GM18498 (cell line): ENCODE results near the gene AHI1.

Experiments
- ATAC-seq: cut with Tn5 transposase; IDR thresholded peaks from one replicate; pipeline ENCODE4 v1.9.1; 2021; ENCODE audit warnings: mild to moderate bottlenecking, moderate library complexity; ENCODE audit not compliant: unreplicated experiment

AHI1 gene

GRCh38 chr6:135305684-135306083 lies 191.9 kb downstream of the AHI1 start:
- no peak for ATAC-seq

- no peak for ATAC-seq
These were observed 192.7 kb downstream of the AHI1 start for GRCh38 chr6:135304883-135305282.

- ATAC-seq, result no peak
These were observed 196.2 kb downstream of the AHI1 start for GRCh38 chr6:135301304-135301703.

GRCh38 chr6:135300576-135300975 lies 197.0 kb downstream of the AHI1 start:
- ATAC-seq, result no peak

- no peak for ATAC-seq
These were observed 198.3 kb downstream of the AHI1 start for GRCh38 chr6:135299256-135299655.

- ATAC-seq, result no peak
These were observed 199.1 kb downstream of the AHI1 start for GRCh38 chr6:135298455-135298854.

- no peak for ATAC-seq
These were observed 200.8 kb downstream of the AHI1 start for GRCh38 chr6:135296715-135297114.

- no peak for ATAC-seq
These were observed 202.5 kb downstream of the AHI1 start for GRCh38 chr6:135295085-135295484.

- ATAC-seq, result no peak
These were observed 206.1 kb downstream of the AHI1 start for GRCh38 chr6:135291288-135292076.

GRCh38 chr6:135289816-135290215 lies 207.7 kb downstream of the AHI1 start:
- no peak for ATAC-seq

GRCh38 chr6:135286962-135287538 lies 210.5 kb downstream of the AHI1 start:
- no peak for ATAC-seq

- no peak for ATAC-seq
These were observed 212.4 kb downstream of the AHI1 start for GRCh38 chr6:135285165-135285564.

- ATAC-seq, result no peak
These were observed 213.6 kb downstream of the AHI1 start for GRCh38 chr6:135283926-135284325.

- ATAC-seq, result no peak
These were observed 215.1 kb downstream of the AHI1 start for GRCh38 chr6:135282395-135282794.

GRCh38 chr6:135281964-135282363 lies 215.6 kb downstream of the AHI1 start:
- no peak for ATAC-seq

- ATAC-seq, result no peak
These were observed 216.3 kb downstream of the AHI1 start for GRCh38 chr6:135281227-135281626.

- no peak for ATAC-seq
These were observed 217.0 kb downstream of the AHI1 start for GRCh38 chr6:135280375-135281136.

- ATAC-seq, result no peak
These were observed 220.1 kb downstream of the AHI1 start for GRCh38 chr6:135277422-135277821.

GRCh38 chr6:135274561-135275293 lies 222.8 kb downstream of the AHI1 start:
- no peak for ATAC-seq

- no peak for ATAC-seq
These were observed 225.9 kb downstream of the AHI1 start for GRCh38 chr6:135271626-135272025.
